Activated B cell treated with CpG ODN at 0.5 μM for 24 hours (primary cell): ENCODE data around the gene SLC44A1. TPM values are rescaled to one million over a fixed set of nuclear protein-coding genes. Genes with fewer than 3 reads are reported as not detected.

ENCODE experiments used
- ATAC-seq: fragments of 200-7000 bp; cut with Tn5 transposase; one replicate; pipeline ENCODE4 v1.10.0; 2021; ENCODE audit warnings: low read depth, mild to moderate bottlenecking, moderate library complexity
- CTCF ChIA-PET: fragments of 350-600 bp; sonication (Branson Sonifier 250); formaldehyde crosslinking; loops from one replicate; lab custom pipeline; 2021; ENCODE audit warnings: antibody characterized with exemption; lab: Charles Lee
- POLR2A ChIA-PET: fragments of 350-600 bp; sonication (Branson Sonifier 250); formaldehyde crosslinking; loops from one replicate; lab custom pipeline; 2021; ENCODE audit warnings: antibody characterized with exemption; lab: Charles Lee
- DNase-seq: peaks from one replicate; pipeline ENCODE4 v3.0.0; 2022
- H3K27ac Mint-ChIP-seq: one replicate; pipeline ENCODE4 v1.8.0; 2020; ENCODE audit warnings: mixed read lengths
- H3K27me3 Mint-ChIP-seq: one replicate; pipeline ENCODE4 v1.8.0; 2021; ENCODE audit warnings: mixed read lengths
- H3K36me3 Mint-ChIP-seq: one replicate; pipeline ENCODE4 v1.8.0; 2021; ENCODE audit warnings: low read depth, mixed read lengths
- H3K4me1 Mint-ChIP-seq: one replicate; pipeline ENCODE4 v1.8.0; 2021; ENCODE audit warnings: mixed read lengths
- H3K4me3 Mint-ChIP-seq: one replicate; pipeline ENCODE4 v1.8.0; 2020; ENCODE audit warnings: mild to moderate bottlenecking, mixed read lengths
- H3K9me3 Mint-ChIP-seq: one replicate; pipeline ENCODE4 v1.8.0; 2020; ENCODE audit warnings: mixed read lengths
- intact Hi-C: fragments of 100-400 bp; cut with micrococcal nuclease; formaldehyde crosslinking; loops from one replicate; pipeline ENCODE4 v1.15.1; 2024
- total RNA-seq: library from RNA; stranded (reverse); gene quantifications from 2 replicates; pipeline ENCODE4 v1.2.3, GENCODE V29; 2022
- TF ChIP-seq, protein P1 (sequence below): fragments of 200-600 bp; IDR thresholded peaks from one replicate; pipeline ENCODE4 v1.8.0; 2022; ENCODE audit warnings: antibody characterized with exemption, mild to moderate bottlenecking

The SLC44A1 gene
- total RNA-seq, 1 donor from 2014 or later = 10.1 TPM

DNA sequence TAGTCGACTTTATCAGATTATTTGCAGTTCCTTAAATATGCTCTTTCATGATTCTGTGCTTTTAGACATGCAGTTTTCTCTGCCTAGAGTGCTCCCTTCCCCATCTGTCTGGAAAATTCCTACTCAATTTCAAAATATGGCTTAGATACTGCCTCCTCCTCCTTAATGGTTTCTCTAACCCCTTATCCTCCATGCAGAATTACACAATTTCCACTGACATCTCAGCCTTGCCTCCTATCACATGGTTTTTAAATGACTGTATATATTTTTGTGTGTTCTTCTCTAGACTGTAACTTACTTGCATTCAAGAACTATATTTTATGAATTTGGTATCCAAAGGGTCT is 85.2 kb downstream of the SLC44A1 start:
- Mint-ChIP-seq H3K9me3 (no peaks in the 10 kb centered on the region), H3K4me1 (peaks cover 13% of the 10 kb centered on the region), H3K27ac (no peak overlapping the region), H3K4me3 (no peak overlapping the region), H3K36me3 (no peaks in the 10 kb centered on the region), H3K27me3 (no peaks in the 10 kb centered on the region)
- CTCF ChIA-PET = no interaction called here
- DNase-seq (no peak), ATAC-seq (no peak)
- POLR2A ChIA-PET = no interaction called here
- intact Hi-C loops = no loop called here
- TF ChIP-seq, protein P1, sequence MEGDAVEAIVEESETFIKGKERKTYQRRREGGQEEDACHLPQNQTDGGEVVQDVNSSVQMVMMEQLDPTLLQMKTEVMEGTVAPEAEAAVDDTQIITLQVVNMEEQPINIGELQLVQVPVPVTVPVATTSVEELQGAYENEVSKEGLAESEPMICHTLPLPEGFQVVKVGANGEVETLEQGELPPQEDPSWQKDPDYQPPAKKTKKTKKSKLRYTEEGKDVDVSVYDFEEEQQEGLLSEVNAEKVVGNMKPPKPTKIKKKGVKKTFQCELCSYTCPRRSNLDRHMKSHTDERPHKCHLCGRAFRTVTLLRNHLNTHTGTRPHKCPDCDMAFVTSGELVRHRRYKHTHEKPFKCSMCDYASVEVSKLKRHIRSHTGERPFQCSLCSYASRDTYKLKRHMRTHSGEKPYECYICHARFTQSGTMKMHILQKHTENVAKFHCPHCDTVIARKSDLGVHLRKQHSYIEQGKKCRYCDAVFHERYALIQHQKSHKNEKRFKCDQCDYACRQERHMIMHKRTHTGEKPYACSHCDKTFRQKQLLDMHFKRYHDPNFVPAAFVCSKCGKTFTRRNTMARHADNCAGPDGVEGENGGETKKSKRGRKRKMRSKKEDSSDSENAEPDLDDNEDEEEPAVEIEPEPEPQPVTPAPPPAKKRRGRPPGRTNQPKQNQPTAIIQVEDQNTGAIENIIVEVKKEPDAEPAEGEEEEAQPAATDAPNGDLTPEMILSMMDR = no peak

GRCh38 chr9:105330201-105330600 is 85.8 kb downstream of the SLC44A1 start:
- Mint-ChIP-seq H3K4me1 (peaks cover 13% of the 10 kb centered on the region), H3K9me3 (no peaks in the 10 kb centered on the region), H3K4me3 (no peak overlapping the region), H3K27ac (no peak overlapping the region), H3K27me3 (no peaks in the 10 kb centered on the region), H3K36me3 (no peaks in the 10 kb centered on the region)
- CTCF ChIA-PET = no interaction called here
- TF ChIP-seq, protein P1 = no peak
- POLR2A ChIA-PET = no interaction called here
- ATAC-seq (no peak), DNase-seq (no peak)
- intact Hi-C loops = no loop called here

GRCh38 chr9:105330755-105331154 is 86.3 kb downstream of the SLC44A1 start:
- H3K27ac Mint-ChIP-seq = no peak overlapping the region
- DNase-seq (no peak), ATAC-seq (no peak)
- H3K4me3 Mint-ChIP-seq = no peak overlapping the region
- H3K27me3 Mint-ChIP-seq = no peaks in the 10 kb centered on the region
- H3K4me1 Mint-ChIP-seq = peaks cover 13% of the 10 kb centered on the region
- ChIA-PET POLR2A (no interaction called here), CTCF (no interaction called here)
- TF ChIP-seq, protein P1 = no peak
- intact Hi-C loops = no loop called here
- no peaks in the 10 kb centered on the region for H3K9me3 Mint-ChIP-seq
- peaks cover 2% of the 10 kb centered on the region for H3K36me3 Mint-ChIP-seq

- Mint-ChIP-seq H3K36me3 (peaks cover 2% of the 10 kb centered on the region), H3K9me3 (no peaks in the 10 kb centered on the region), H3K27ac (no peak overlapping the region), H3K4me3 (no peak overlapping the region), H3K27me3 (no peaks in the 10 kb centered on the region), H3K4me1 (peaks cover 13% of the 10 kb centered on the region)
- ATAC-seq (no peak), DNase-seq (no peak)
- intact Hi-C loops = no loop called here
- TF ChIP-seq, protein P1 = no peak
- ChIA-PET CTCF (no interaction called here), POLR2A (no interaction called here)
These were observed 86.7 kb downstream of the SLC44A1 start for GRCh38 chr9:105331160-105331559.

DNA sequence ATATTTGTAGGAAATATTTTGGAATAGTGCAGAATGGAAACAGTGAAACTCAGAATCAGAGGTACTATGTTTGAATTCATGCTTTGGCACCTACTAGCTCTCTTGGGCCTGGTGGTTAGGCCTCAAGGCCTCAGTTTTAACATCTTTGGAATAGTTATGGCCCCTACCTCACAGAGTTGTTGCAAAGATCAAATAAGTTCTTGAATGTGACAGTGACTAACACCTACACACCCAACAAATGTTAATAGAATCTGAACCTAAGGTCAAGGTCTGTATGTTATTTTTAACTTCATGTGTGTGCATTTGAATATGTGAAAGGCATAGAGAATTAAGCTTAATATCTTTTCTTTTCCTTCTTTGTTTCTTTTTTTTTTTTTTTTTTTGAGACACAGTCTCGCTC is 87.3 kb downstream of the SLC44A1 start:
- Mint-ChIP-seq H3K9me3 (no peaks in the 10 kb centered on the region), H3K4me3 (no peak overlapping the region)
- CTCF ChIA-PET = no interaction called here

More for the DNA sequence above, 87.3 kb downstream of the SLC44A1 start:
- POLR2A ChIA-PET = no interaction called here
- H3K27me3 Mint-ChIP-seq = no peaks in the 10 kb centered on the region
- H3K27ac Mint-ChIP-seq = no peak overlapping the region
- H3K4me1 Mint-ChIP-seq = peaks cover 13% of the 10 kb centered on the region
- peaks cover 4% of the 10 kb centered on the region for H3K36me3 Mint-ChIP-seq
- intact Hi-C loops = no loop called here
- no peak for ATAC-seq
- no peak for DNase-seq
- TF ChIP-seq, protein P1 = no peak
